Suprapubic skin (tissue), 4 donors: ENCODE measurements around the gene TRMT61A.

ENCODE experiments used
- CTCF ChIP-seq, 2 donors: fragments of 200-600 bp in 1 of 2; fragments of 450-650 bp in 1 of 2; sonication (generic) in 1 of 2; IDR thresholded peaks; one replicate each; pipeline ENCODE4 v1.5.1; 2016 to 2019; ENCODE audit warnings: antibody characterized with exemption in 2 of 2, mild to moderate bottlenecking in 1 of 2, moderate library complexity in 1 of 2
- POLR2A ChIP-seq, 2 donors: fragments of 450-650 bp; IDR thresholded peaks; one replicate each; pipeline ENCODE4 v1.6.1; 2017; ENCODE audit warnings: antibody characterized with exemption in 2 of 2, mild to moderate bottlenecking in 2 of 2, moderate library complexity in 2 of 2
- POLR2AphosphoS5 ChIP-seq, 3 donors: sonication (generic); formaldehyde crosslinking; IDR thresholded peaks; one replicate each; pipeline ENCODE4 v1.6.1; 2017; ENCODE audit warnings: antibody characterized with exemption in 3 of 3

- TF ChIP-seq POLR2A (IDR thresholded peaks at IDR 0.05) (no peak), POLR2AphosphoS5 (IDR thresholded peaks at IDR 0.05) (no peak), CTCF (IDR thresholded peaks at IDR 0.05) (no peak)
These were observed 9.8 kb upstream of the TRMT61A start for GRCh38 chr14:103519043-103519836.
